ENCODE measurements around the gene MICAL2.
"Not testable (repeated sequence)": the region's sequence is repeated elsewhere in the genome, so short reads cannot be mapped to it uniquely, and the experiment has no call there.

The MICAL2 gene

GRCh38 chr11:12139144-12139881 is 28.9 kb downstream of the MICAL2 start:
- DNase-seq = no peak

GRCh38 chr11:12140186-12140793 is 29.9 kb downstream of the MICAL2 start:
- no peak for DNase-seq

- no peak for DNase-seq
Measured at GRCh38 chr11:12141283-12141682, 30.9 kb downstream of the MICAL2 start.

- no peak for DNase-seq
Measured at GRCh38 chr11:12142176-12142575, 31.8 kb downstream of the MICAL2 start.

GRCh38 chr11:12142909-12143308 is 32.5 kb downstream of the MICAL2 start:
- DNase-seq = no peak

GRCh38 chr11:12143461-12144258 is 33.3 kb downstream of the MICAL2 start:
- no peak for DNase-seq

GRCh38 chr11:12144330-12145174 is 34.2 kb downstream of the MICAL2 start:
- DNase-seq = no peak

GRCh38 chr11:12146678-12147077 is 36.3 kb downstream of the MICAL2 start:
- not testable (repeated sequence) for DNase-seq

- no peak for DNase-seq
Measured at GRCh38 chr11:12147827-12148226, 37.4 kb downstream of the MICAL2 start.

- no peak for DNase-seq
Measured at GRCh38 chr11:12148466-12148865, 38.1 kb downstream of the MICAL2 start.

- DNase-seq = no peak
Measured at GRCh38 chr11:12148882-12149281, 38.5 kb downstream of the MICAL2 start.

GRCh38 chr11:12149672-12150225 is 39.4 kb downstream of the MICAL2 start:
- DNase-seq = no peak

GRCh38 chr11:12150831-12151382 is 40.5 kb downstream of the MICAL2 start:
- no peak for DNase-seq

- DNase-seq = no peak
Measured at GRCh38 chr11:12152321-12152720, 41.9 kb downstream of the MICAL2 start.

GRCh38 chr11:12154871-12155668 is 44.7 kb downstream of the MICAL2 start:
- DNase-seq = no peak

GRCh38 chr11:12155696-12156095 is 45.3 kb downstream of the MICAL2 start:
- DNase-seq = no peak

- no peak for DNase-seq
Measured at GRCh38 chr11:12156301-12157140, 46.1 kb downstream of the MICAL2 start.

GRCh38 chr11:12157241-12157661 is 46.9 kb downstream of the MICAL2 start:
- no peak for DNase-seq

- no peak for DNase-seq
Measured at GRCh38 chr11:12158909-12159308, 48.5 kb downstream of the MICAL2 start.

- no peak for DNase-seq
Measured at GRCh38 chr11:12159351-12160099, 49.1 kb downstream of the MICAL2 start.
